Pons (tissue), 1 donor: ENCODE measurements around the gene TRAPPC2L.

Source experiments
- DNase-seq: peaks from one replicate; pipeline ENCODE4 v3.0.0-alpha.2; 2016; ENCODE audit warnings: low spot score

Gene TRAPPC2L

DNA sequence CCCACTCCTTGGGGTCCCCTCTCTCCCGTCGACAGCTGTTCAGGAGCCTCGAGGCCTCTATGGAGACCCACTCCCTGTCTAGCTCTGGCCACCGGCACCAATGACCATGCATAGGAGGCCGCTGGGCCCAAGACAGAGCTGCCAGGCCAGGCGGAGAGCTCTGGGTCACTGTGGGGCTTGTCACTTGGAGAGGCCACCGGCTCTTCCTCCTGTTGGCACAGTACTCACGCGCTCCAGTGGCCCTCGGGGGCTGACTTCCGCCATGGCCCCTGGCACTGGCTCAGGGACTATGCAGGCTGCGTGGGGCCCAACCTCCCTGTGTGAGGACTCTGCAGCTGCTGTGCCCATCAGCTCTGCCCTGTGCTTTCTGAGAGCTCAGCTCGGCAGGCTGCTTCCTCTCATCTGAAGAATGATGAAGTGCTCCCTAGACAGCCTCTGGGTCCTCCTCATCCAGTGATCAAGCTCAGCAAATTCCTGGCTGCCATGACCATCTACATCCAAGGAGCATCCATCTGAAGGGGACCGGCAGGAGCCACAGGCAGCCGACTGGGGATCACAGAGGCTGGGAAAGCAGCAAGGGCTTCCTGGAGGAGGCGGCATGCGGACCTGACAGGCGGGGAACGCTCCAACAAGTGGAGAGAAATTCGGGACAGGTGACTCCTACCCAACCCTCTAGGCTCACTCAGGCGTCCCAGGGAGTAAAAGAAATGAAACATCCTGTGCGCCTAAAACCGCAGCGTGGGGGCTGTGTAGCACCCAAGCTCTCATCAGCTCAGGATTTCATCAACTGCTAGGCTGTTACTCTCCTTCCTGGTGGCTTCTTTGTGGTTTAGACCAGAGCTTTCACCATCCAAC, 17.0 kb upstream of the TRAPPC2L start:
- DNase-seq, result no peak

DNA sequence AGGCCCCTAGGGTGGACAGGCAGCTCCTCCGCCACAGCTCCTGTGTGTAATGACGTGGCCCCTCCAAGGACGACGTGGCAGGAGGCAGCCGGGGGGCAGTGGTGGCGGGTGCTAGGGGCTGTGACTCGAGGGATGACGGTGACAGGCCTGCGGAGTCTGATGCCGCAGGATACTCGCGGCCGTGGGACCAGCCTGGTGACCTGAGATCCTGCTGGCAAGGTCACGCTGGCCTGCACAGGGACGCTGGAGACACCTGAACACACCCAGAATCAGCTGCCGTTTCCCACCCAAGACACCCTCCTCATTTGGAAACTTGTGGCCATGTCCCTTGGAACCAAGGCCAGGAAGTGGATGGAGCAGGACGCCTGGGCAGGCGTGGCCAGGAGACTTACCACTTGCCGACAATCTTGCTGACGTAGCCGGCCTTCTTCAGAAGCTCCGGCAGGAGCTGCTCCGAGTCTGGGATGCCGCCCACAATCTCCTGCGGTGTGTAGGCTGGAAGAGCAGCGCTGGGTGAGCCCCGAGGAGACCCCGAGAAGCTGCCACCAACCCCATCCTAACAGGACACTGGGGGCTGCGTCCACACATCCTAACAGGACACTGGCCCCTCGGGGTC, 16.2 kb upstream of the TRAPPC2L start:
- no peak for DNase-seq

DNA sequence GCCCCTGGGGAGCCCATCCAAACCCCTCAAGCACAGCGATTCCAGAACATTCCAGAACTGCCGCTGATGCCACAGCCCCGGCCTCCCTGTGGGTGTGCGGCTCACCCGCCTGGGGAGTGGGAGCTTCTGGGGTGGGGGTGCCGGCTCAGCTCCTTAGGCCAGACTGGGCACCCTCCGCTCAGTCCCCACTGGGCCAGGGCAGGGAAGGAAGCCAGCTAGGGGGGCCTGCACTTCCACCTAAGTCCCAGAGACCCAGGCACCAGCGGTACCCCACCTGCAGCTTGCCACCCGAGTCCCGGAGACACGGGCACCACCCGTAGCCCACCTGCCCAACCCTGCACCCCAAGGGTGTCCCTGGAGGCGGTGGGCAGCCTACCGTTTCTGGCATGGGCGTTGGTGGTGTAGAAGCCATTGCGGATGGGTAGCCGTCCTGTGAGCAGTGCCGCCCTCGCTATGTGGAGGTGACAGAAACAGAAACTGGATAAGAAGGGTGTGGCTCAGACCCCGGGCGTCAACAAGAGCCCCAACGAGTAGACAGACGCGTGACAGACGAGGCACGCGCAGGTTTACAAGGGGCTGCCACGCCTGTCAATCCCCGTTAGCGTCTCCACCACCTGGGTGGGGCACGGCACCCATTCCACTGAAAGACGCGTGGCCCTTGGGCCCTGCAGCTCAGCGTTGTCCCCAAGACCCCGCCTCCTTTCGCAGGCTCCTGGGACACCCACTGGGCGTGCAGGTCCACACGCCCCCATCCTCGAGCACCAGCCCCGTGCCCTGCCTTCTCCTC, 15.2 kb upstream of the TRAPPC2L start:
- no peak for DNase-seq

DNA sequence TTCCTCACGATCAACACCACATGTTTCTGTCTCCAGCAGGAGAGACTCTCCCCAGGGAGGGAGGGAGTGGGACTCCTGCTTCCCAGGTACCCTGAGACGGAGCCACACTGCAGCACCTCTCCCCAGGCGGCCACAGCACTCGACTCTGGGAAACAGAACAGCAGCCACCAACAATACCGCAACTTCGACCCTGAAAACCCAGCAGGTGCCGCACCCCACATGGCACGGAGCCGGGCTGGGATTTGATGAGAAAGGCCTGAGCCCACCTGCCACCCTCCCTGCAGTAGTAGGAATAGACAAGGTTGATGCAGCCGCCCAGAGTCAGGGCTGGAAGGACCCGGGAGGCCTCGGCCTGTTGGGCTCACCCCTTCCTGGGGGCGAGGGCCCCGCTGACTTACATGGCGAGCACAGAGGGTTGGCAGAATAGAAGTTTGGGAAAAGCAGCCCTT, 14.6 kb upstream of the TRAPPC2L start:
- DNase-seq, result no peak

DNA sequence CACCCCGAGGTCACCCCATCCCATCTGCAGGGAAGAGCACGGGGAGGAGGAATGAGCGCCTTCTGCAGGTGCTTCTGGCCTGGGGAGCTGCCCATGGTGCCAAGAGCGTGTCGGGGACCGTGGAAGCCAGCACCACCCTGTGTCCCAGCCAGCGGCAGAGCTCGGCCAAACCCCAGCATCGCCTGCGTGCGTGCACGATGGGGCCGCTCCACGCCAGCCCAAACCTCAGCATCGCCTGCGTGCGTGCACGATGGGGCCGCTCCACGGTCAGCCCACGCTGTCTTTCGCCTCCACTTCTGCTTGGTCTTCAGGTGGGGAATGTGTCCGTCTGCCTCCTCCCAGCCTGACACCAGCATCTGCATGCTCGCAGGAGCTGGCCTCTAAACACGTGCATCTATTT, 14.1 kb upstream of the TRAPPC2L start:
- no peak for DNase-seq

DNA sequence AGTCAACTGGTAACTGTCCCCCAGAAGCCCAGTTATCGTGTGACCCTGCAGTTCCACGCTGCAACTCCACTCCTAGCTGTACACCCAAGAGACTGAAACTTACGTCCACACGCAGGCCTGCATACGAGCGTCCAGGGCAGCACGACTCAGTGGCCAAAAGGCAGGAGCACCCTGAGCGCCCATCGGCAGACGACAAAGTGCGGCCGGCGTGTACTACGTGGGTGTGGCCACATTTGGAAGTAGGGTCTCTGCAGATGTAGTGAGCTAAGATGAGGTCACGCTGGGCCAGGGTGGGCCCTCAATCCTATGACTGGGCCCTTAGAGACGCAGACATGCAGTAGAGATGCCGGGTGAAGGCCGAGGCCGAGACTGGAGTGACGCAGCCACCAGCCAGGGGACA, 13.7 kb upstream of the TRAPPC2L start:
- DNase-seq, result no peak

DNA sequence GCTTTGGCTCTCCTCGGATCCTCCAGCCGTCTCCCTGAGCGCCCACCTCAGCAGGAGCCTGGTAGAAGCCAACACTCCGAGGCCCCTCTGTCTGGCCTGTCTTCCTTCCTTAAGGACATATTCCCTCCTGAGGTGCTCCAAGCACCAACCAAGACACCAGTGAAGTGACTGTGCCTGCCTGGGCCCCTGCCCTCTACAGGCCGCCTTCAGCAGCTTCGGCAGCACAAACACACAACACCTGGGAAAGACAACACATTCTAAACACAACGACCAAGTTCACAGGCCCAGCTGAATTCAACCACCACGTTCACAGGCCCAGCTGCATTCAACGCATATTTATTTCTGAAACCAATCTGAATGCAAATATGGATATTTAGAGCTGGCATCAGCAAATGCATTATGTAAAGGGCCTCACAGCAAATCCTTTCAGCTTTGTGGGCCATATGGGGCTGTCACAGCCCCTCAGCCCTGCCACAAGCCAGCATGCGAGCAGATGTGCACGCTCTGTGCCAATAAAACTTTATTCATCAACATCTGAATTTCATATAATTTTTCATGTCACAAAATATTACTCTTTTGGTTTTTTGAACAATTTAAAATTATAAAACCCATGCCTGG, 12.4 kb upstream of the TRAPPC2L start:
- no peak for DNase-seq

DNA sequence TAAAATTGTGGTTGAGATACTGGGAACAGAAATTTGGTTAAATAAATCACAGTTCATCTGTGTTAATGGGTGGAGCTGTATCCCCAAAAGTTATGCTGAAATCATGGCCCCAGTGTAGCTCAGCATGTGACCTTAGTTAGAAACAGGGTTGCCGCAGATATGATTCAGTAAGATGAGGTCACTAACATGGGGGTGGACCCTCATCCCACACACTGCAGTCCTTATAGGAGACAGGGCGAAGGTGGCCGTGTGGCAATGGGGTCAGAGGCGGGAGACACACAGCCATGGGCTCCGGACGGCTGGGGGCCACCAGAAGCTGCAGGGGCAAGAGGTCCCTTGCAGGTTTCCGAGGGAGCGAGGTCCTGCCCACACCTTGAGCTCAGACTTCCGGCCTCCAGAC, 10.8 kb upstream of the TRAPPC2L start:
- no peak for DNase-seq

DNA sequence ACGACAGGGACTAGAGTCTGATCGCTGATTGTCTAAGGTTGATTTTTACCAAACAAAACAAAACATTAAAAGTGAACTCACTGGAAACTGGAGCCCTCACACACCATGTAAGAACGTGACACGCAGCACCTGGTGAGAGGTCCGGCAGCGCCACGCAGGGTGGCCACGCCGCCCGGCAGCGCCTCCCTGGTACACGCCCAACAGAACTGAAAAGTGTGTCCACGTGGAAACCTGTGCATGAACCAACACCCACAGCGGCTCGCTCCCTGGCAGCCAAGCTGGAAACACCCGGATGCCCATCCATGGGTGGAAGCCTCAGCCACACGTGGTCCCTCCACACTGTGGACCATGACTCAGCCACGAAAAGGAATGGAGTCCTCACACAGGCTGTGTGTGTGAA, 9.3 kb upstream of the TRAPPC2L start:
- DNase-seq, result no peak

DNA sequence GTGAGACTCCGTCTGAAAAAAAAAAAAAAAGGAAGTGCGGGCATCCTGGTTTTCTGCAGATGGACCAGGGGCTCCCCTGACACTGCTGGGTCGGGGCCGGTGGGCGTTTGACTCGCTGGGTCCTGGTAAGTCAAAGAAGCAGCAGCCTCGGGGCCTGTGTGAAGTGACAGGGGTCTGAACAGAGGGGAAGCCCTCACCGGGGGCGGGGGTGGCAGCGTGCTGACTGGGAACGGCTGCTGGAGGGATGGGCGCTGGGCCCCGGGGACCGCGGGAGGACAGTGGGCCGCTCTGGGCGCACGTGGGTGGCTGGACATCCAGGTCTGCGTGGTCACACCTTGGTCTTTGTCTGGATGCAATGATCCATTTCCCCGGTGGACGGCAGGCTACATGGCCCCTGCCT, 8.4 kb upstream of the TRAPPC2L start:
- no peak for DNase-seq

DNA sequence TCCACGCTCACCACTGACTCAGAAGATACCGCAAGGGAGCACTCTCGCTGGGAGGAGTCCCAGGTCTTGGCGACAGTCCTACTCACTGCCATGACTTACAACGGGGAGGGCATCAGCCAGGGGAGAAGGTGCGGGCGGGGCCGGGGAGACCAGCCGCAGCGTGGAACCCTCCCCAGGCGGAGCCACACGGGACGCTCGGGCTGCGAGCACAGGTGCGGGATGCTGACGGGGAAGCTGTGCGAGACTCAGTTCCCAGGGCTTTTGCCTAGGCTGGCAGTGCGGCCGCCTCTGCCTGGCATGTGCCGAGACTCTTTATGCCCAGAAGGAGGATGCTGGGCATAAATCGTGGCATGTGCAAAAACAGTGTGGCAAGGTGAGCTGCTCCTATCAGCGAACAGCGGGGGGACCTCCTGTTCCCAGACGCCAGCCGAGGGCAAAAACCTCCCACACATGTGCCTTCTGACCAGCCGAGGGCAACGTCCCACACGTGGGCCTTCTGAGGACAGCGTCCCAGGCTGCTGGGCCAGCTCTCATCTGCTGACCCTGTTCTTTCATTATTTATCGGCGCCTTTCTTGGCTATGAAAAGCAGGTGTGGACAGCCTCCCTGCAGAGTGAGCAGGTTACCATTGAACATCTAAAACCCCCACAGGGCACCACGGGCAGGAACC, 6.3 kb upstream of the TRAPPC2L start:
- DNase-seq, result no peak

DNA sequence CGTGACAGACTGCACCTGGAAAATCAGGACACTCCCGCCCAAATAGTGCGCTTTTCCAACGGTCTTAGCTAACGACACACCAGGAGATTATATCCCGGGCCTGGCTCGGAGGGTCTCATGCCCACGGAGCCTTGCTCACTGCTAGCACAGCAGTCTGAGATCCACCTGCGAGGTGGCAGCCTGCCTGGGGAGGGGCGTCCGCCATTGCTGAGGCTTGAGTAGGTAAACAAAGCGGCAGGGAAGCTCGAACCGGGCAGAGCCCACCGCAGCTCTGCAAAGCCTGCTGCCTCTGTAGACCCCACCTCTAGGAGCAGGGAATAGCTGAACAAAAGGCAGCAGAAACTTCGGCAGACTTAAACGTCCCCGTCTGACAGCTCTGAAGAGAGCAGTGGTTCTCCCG, 5.3 kb upstream of the TRAPPC2L start:
- no peak for DNase-seq

DNA sequence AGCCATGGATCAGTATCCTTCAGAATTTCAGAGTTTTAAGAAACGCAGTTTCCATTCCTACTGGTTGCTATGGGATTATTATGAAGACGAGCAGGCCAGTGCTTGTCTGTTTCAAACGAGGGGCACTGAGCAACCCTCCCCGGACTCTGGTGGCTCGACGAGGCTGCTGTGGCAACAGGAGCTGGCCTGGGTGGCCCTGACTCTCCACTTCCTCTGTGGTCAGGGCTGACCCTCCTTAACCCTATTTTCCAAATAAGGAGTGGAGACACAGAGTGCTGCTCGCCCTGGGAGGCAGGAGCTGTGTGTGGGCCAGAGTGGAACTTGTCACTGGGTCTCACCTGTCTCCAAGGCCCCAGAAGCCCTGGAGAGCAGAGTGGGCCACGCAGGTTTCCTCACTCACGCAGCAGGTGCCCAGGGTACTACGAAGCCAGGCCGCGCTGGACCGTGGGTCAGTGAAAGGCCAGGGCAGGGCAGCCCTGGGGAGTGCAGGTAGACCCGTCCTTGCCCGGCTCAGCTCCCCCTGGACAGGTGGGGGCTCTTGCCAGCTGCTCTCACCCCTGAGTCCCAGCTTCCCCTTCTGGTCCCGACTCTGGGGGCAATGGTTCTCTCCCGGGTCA, 3.5 kb upstream of the TRAPPC2L start:
- DNase-seq, result no peak

DNA sequence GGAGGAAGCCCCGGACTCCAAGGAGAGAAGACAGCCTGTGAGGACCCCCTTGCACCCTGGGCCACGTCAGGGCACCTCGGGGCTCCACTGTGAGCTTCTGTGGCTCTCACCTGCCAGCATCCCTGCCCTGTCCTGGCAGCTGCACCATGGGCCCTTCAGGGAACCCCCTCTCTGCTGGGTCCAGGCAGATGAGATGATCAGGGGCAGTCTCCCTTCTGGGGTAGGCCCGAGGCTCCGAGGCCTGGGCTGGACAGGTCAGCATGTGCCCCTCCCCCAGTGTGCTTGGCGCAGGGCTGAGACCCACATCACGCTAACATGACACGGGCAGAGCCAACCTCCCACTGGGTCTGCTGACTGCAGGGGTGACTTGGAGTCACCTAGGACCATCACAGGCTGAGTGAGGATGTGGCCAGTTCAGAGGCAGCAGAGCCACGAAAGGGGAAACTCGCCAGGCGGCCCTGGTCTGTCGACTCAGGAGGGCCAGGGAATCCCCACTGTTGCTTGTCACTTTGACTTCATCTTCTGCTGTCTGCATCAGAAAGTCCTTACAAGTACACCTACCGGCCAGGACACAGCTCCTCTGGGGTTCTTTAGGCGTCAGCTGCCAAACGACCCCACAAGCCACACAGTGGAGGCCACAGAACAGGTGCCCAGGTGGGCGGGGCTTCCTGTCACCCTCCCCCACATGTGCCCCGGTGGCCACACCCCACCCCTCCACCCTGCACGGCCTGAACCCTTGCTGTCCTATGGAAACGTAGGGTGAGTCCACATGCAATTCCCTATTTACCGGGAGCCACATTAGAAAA, 2.4 kb upstream of the TRAPPC2L start:
- peak; percentile 5 for DNase-seq

DNA sequence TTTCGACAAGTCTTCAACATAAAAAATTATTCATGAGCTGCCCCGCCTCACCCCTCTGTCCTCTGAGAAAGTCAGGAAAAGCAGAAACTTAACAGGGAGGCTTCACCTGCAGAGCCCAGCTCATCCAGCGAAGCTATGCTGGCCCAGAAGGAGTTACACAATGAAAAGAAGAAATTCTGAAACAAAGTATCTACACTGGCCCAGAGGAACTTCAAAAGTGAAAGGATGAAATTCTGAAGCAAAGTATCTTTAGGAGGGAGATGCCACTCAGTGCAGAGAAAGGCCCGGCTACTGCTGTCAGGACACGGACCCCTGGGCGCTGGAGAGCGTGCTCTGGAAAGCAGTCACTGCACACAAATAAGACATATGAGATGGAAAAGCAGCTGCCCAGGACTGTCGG, 1.8 kb upstream of the TRAPPC2L start:
- DNase-seq, result no peak

DNA sequence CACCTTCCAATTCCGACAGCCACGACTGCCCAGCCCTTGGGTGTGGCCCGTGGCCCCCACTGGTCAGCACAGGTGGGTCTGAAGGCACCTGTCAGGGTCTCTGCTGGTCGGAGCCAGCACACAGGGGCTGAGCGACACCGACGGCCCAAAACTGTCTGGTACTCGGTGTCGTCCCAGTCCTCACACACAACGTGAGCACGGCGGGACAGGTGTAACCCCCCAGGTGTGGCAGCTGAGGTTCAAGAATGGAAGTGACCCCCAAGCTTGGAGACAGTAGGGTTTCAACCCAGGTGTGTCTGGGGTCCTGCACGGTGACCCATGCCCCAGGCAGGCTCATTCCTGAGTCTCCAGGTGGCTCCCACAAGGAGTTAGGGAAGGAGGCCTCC, 1.2 kb upstream of the TRAPPC2L start:
- DNase-seq, result peak; percentile 1

DNA sequence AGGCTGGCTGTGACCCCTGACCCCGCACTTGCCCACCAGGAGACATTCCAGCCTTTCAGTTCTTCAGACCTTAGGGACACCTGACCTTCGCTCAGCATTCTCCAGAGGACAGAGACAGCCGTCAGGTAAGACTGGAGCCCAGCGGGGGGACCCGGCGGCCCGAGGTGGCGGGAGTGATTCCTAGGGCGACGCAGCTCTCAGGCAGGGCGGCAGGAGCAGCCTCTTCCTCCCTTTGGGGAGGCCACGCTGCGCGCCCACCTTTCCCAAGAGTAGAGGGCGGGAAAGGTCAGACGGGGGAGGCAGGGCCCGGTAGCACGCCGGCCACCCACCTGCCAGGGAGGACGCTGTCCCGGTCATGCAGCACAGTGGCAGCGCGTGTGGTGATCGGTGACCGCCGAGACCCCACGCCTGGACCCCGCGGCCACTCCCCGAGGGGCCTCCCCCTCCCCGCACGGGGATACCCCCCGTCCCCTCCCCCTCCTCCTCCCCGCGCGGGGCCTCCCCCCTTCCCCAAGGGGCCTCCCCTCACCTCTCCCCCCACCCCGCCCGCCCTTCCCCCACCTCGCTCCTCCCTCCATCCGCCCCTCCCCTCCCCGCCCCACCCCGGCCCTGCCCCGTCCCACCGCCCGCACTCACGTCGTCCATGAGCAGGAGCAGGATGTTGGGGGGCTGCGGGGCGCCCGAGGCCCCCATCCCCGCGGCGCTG, 652 bp upstream of the TRAPPC2L start:
- peak; percentile 1 for DNase-seq

DNA sequence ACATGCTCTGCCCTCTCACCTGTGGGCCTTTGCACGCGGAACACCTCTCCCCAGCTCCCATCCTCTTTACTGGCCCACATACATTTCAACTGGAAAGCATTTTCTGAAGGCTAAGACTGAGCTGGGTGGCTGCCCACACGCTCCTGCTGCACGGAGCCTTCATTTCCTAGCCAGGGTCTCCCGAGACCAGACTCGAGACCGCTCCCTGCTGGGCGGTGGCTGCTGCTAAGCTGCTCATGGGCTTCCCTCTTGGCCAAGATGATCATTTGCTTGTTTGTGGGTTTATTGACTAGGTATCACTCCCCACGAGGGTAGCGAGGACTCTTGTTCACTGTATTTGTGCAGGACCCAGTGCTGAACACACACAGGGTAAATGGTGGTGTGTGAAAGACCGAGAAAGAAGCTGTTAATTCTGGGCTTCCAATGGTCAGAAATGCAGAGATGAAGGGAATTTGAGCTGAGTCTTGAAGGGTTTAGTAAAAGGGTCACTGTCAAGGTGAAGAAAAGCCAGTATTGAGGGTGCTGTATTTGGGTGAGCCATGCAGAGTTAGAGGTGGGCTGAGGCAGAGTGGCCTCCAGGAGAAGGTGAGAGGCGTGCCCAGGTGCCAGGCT, 907 bp downstream of the TRAPPC2L start:
- DNase-seq, result peak; percentile 84

DNA sequence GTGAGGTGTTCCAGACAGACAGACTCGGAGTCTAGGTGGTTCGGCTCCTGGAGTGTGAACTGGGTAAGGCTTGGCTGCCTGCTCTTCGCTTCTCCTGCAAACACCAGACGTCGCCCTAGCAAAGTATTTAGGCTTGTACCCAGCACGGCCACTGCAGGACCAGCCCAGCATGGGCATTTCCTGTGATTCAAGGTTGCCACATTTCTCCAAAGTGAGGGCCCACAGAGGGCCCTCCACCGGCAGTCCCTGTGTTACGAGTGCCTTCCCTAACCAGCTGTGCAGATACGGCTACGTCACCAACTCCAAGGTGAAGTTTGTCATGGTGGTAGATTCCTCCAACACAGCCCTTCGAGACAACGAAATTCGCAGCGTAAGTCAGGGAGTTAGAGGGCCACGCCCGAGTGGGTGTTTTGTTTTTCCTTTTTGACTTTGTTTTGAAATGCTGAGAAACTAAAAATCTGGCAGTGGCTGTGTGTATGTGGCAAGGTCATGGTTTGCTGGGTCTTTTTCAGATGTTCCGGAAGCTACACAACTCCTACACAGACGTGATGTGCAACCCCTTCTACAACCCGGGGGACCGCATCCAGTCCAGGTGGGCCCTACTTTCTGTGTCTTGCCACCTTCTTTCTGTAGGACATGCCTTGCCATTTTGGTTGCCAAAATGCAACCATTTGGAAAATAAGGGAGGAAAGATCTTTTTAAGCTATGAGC, 2.6 kb downstream of the TRAPPC2L start:
- DNase-seq, result no peak
